ENCODE results near the gene WNT7B.

WNT7B gene

GRCh38 chr22:45885941-45886395 lies 91.0 kb downstream of the WNT7B start:
- Histone ChIP-seq H3K4me1 (ENCODE audit: low read length) (no peaks in the 10 kb centered on the region), H3K79me2 (ENCODE audit: low read length) (no peaks in the 10 kb centered on the region), H4K20me1 (ENCODE audit: insufficient read depth, low read length) (no peaks in the 10 kb centered on the region), H3K9ac (ENCODE audit: low read length) (no peak overlapping the region), H3K27ac (ENCODE audit: low read length) (no peak overlapping the region), H3F3A (ENCODE audit: insufficient read depth, low read length) (no peaks in the 10 kb centered on the region), H3K4me2 (ENCODE audit: low read depth, low read length) (no peak overlapping the region), H3K9me2 (replicated peaks; ENCODE audit: insufficient read depth, low read length) (no peaks in the 10 kb centered on the region), H3K27me3 (replicated peaks; ENCODE audit: insufficient read depth, low read length) (peaks cover 80% of the 10 kb centered on the region), H3K4me3 (ENCODE audit: low read length) (no peak overlapping the region), H3K36me3 (replicated peaks; ENCODE audit: insufficient read depth, low read length) (no peaks in the 10 kb centered on the region), H2AFZ (ENCODE audit: low read length) (no peak overlapping the region), H3K9me3 (replicated peaks; ENCODE audit: insufficient read depth, low read length) (no peaks in the 10 kb centered on the region)
- no peak for TF ChIP-seq CTCF (IDR thresholded peaks at IDR 0.05; ENCODE audit: low read length)
- no peak for TF ChIP-seq EZH2 (optimal IDR thresholded peaks at IDR 0.05; ENCODE audit: low read depth, low read length)
- TF ChIP-seq EZH2phosphoT487 (IDR thresholded peaks at IDR 0.05; ENCODE audit: low read length) = no peak
- no peak for DNase-seq

- TF ChIP-seq CTCF (IDR thresholded peaks at IDR 0.05; ENCODE audit: low read length) = no peak
- Histone ChIP-seq H3K9ac (ENCODE audit: low read length) (no peak overlapping the region), H3K9me2 (replicated peaks; ENCODE audit: insufficient read depth, low read length) (no peaks in the 10 kb centered on the region), H3K27ac (ENCODE audit: low read length) (no peak overlapping the region), H3K4me3 (ENCODE audit: low read length) (no peak overlapping the region), H3K36me3 (replicated peaks; ENCODE audit: insufficient read depth, low read length) (no peaks in the 10 kb centered on the region), H3K27me3 (replicated peaks; ENCODE audit: insufficient read depth, low read length) (peaks cover 87% of the 10 kb centered on the region), H4K20me1 (ENCODE audit: insufficient read depth, low read length) (no peaks in the 10 kb centered on the region), H3F3A (ENCODE audit: insufficient read depth, low read length) (no peaks in the 10 kb centered on the region), H3K4me2 (ENCODE audit: low read depth, low read length) (no peak overlapping the region), H2AFZ (ENCODE audit: low read length) (no peak overlapping the region), H3K4me1 (ENCODE audit: low read length) (no peaks in the 10 kb centered on the region), H3K79me2 (ENCODE audit: low read length) (no peaks in the 10 kb centered on the region), H3K9me3 (replicated peaks; ENCODE audit: insufficient read depth, low read length) (no peaks in the 10 kb centered on the region)
- no peak for DNase-seq
Measured at GRCh38 chr22:45885171-45885840, 91.7 kb downstream of the WNT7B start.

GRCh38 chr22:45884201-45885062 lies 92.5 kb downstream of the WNT7B start:
- Histone ChIP-seq H3K9me3 (replicated peaks; ENCODE audit: insufficient read depth, low read length) (no peaks in the 10 kb centered on the region), H3K4me3 (ENCODE audit: low read length) (no peak overlapping the region), H3K9ac (ENCODE audit: low read length) (no peak overlapping the region), H3K9me2 (replicated peaks; ENCODE audit: insufficient read depth, low read length) (no peaks in the 10 kb centered on the region), H3K27ac (ENCODE audit: low read length) (no peak overlapping the region), H3K27me3 (replicated peaks; ENCODE audit: insufficient read depth, low read length) (peaks cover 93% of the 10 kb centered on the region), H3K36me3 (replicated peaks; ENCODE audit: insufficient read depth, low read length) (no peaks in the 10 kb centered on the region), H3K79me2 (ENCODE audit: low read length) (no peaks in the 10 kb centered on the region), H3K4me2 (ENCODE audit: low read depth, low read length) (no peak overlapping the region), H3F3A (ENCODE audit: insufficient read depth, low read length) (no peaks in the 10 kb centered on the region), H3K4me1 (ENCODE audit: low read length) (no peaks in the 10 kb centered on the region), H4K20me1 (ENCODE audit: insufficient read depth, low read length) (no peaks in the 10 kb centered on the region), H2AFZ (ENCODE audit: low read length) (no peak overlapping the region)
- TF ChIP-seq EZH2phosphoT487 (IDR thresholded peaks at IDR 0.05; ENCODE audit: low read length) = no peak
- TF ChIP-seq CTCF (IDR thresholded peaks at IDR 0.05; ENCODE audit: low read length) = no peak
- TF ChIP-seq EZH2 (optimal IDR thresholded peaks at IDR 0.05; ENCODE audit: low read depth, low read length) = no peak
- no peak for DNase-seq

Measured in MM.1S (cell line).